Right lobe of liver (tissue), 4 donors: ENCODE measurements around the gene CYFIP2.

Experiments
- POLR2A ChIP-seq: fragments of 450-650 bp; IDR thresholded peaks from one replicate; pipeline ENCODE4 v1.6.1; 2017; ENCODE audit warnings: antibody characterized with exemption, mild to moderate bottlenecking
- TF ChIP-seq, protein P1 (sequence below), 4 donors: fragments of 200-600 bp in 3 of 4; fragments of 450-650 bp in 1 of 4; IDR thresholded peaks; one replicate each; pipeline versions ENCODE4 v1.5.1 to v1.8.0; 2016 to 2022; ENCODE audit warnings: antibody characterized with exemption in 4 of 4, mild to moderate bottlenecking in 2 of 4
- donor health status: DM: no; HTN: no; CAD: no.
- donor health status: DM: no; HTN: no; CAD: no.
- donor health status: DM: no; HTN: yes; CAD: no.

DNA sequence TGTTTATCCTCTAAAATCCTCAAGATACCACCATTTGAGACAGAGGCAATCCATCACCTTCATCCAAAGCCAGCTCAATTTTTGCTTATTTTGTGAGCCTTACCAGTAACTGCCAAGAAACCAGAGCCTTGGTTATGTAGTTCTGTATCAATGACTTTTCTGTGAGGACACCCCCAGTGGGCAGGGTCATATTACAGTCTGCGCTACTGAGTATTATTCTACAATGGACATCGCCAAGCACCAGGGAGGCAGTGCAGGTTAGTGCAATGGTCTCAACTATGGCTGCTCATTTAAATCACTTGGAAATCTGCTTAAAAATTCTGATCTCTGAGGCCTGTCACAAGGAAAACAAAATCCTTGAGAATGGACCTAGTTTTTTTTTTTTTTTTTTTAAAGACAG, 103.6 kb downstream of the CYFIP2 start:
- TF ChIP-seq, protein P1, sequence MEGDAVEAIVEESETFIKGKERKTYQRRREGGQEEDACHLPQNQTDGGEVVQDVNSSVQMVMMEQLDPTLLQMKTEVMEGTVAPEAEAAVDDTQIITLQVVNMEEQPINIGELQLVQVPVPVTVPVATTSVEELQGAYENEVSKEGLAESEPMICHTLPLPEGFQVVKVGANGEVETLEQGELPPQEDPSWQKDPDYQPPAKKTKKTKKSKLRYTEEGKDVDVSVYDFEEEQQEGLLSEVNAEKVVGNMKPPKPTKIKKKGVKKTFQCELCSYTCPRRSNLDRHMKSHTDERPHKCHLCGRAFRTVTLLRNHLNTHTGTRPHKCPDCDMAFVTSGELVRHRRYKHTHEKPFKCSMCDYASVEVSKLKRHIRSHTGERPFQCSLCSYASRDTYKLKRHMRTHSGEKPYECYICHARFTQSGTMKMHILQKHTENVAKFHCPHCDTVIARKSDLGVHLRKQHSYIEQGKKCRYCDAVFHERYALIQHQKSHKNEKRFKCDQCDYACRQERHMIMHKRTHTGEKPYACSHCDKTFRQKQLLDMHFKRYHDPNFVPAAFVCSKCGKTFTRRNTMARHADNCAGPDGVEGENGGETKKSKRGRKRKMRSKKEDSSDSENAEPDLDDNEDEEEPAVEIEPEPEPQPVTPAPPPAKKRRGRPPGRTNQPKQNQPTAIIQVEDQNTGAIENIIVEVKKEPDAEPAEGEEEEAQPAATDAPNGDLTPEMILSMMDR (IDR thresholded peaks at IDR 0.05), result no peak
- TF ChIP-seq POLR2A, result no peak
